SK-N-SH treated with all-trans-retinoic acid at 6 μM for 48 hours (cell line): ENCODE measurements around the gene NIT2.

Experiments
- ARNTL ChIP-seq: fragments of 450-650 bp; formaldehyde crosslinking; IDR thresholded peaks from 2 replicates; pipeline ENCODE4 v1.5.0; 2020; ENCODE audit warnings: low read depth, mild to moderate bottlenecking, moderate library complexity, borderline replicate concordance
- GLIS3 ChIP-seq: fragments of 250-450 bp; sonication (Bioruptor Pico); IDR thresholded peaks from 2 replicates; pipeline ENCODE4 v1.5.0; 2020; ENCODE audit warnings: mild to moderate bottlenecking, moderate library complexity
- PATZ1 ChIP-seq: fragments of 250-450 bp; sonication (Bioruptor Pico); IDR thresholded peaks from 2 replicates; pipeline ENCODE4 v1.8.0; 2020; ENCODE audit warnings: mild to moderate bottlenecking, moderate library complexity, borderline replicate concordance
- POU6F1 ChIP-seq: fragments of 250-450 bp; sonication (Bioruptor Pico); IDR thresholded peaks from 2 replicates; pipeline ENCODE4 v1.8.0; 2021; ENCODE audit warnings: low read depth, mild to moderate bottlenecking, moderate library complexity, borderline replicate concordance
- PPARA ChIP-seq: fragments of 250-450 bp; sonication (Bioruptor Pico); IDR thresholded peaks from 2 replicates; pipeline ENCODE4 v1.5.0; 2020; ENCODE audit warnings: mild to moderate bottlenecking, borderline replicate concordance
- ZFP3 ChIP-seq: fragments of 250-450 bp; sonication (Bioruptor Pico); IDR thresholded peaks from 2 replicates; pipeline ENCODE4 v1.5.0; 2020; ENCODE audit warnings: mild to moderate bottlenecking, moderate library complexity
- ZFP30 ChIP-seq: fragments of 450-650 bp; formaldehyde crosslinking; IDR thresholded peaks from 2 replicates; pipeline ENCODE4 v1.5.0; 2022; ENCODE audit warnings: mild to moderate bottlenecking, moderate library complexity
- ZNF70 ChIP-seq: fragments of 450-650 bp; formaldehyde crosslinking; IDR thresholded peaks from 2 replicates; pipeline ENCODE4 v1.5.0; 2020; ENCODE audit warnings: mild to moderate bottlenecking, moderate library complexity

- no peak for TF ChIP-seq ARNTL (CRISPR knock-in tag)
- no peak for TF ChIP-seq ZFP3 (CRISPR knock-in tag)
- no peak for TF ChIP-seq ZFP30 (CRISPR knock-in tag)
- TF ChIP-seq GLIS3 (CRISPR knock-in tag), result no peak
- TF ChIP-seq POU6F1, result no peak
- no peak for TF ChIP-seq PATZ1
- no peak for TF ChIP-seq PPARA (CRISPR knock-in tag)
- TF ChIP-seq ZNF70 (CRISPR knock-in tag), result no peak
These were observed 67.7 kb downstream of the NIT2 start for GRCh38 chr3:100402256-100402655.
